K562 treated with DMSO at 1 percent for 12 hours (cell line): ENCODE data around the gene HDLBP. TPM values are rescaled to one million over a fixed set of nuclear protein-coding genes. Genes with fewer than 3 reads are reported as not detected.

Source experiments
- total RNA-seq: library from RNA; unstranded; fragments of 300-600 nt; gene quantifications from 2 replicates; pipeline ENCODE4 v1.2.3, GENCODE V29; 2022; ENCODE audit not compliant: insufficient read depth

The HDLBP gene, protein sequence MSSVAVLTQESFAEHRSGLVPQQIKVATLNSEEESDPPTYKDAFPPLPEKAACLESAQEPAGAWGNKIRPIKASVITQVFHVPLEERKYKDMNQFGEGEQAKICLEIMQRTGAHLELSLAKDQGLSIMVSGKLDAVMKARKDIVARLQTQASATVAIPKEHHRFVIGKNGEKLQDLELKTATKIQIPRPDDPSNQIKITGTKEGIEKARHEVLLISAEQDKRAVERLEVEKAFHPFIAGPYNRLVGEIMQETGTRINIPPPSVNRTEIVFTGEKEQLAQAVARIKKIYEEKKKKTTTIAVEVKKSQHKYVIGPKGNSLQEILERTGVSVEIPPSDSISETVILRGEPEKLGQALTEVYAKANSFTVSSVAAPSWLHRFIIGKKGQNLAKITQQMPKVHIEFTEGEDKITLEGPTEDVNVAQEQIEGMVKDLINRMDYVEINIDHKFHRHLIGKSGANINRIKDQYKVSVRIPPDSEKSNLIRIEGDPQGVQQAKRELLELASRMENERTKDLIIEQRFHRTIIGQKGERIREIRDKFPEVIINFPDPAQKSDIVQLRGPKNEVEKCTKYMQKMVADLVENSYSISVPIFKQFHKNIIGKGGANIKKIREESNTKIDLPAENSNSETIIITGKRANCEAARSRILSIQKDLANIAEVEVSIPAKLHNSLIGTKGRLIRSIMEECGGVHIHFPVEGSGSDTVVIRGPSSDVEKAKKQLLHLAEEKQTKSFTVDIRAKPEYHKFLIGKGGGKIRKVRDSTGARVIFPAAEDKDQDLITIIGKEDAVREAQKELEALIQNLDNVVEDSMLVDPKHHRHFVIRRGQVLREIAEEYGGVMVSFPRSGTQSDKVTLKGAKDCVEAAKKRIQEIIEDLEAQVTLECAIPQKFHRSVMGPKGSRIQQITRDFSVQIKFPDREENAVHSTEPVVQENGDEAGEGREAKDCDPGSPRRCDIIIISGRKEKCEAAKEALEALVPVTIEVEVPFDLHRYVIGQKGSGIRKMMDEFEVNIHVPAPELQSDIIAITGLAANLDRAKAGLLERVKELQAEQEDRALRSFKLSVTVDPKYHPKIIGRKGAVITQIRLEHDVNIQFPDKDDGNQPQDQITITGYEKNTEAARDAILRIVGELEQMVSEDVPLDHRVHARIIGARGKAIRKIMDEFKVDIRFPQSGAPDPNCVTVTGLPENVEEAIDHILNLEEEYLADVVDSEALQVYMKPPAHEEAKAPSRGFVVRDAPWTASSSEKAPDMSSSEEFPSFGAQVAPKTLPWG (N-terminal part only)
- 86.9 and 149 TPM in 2 replicates for total RNA-seq

DNA sequence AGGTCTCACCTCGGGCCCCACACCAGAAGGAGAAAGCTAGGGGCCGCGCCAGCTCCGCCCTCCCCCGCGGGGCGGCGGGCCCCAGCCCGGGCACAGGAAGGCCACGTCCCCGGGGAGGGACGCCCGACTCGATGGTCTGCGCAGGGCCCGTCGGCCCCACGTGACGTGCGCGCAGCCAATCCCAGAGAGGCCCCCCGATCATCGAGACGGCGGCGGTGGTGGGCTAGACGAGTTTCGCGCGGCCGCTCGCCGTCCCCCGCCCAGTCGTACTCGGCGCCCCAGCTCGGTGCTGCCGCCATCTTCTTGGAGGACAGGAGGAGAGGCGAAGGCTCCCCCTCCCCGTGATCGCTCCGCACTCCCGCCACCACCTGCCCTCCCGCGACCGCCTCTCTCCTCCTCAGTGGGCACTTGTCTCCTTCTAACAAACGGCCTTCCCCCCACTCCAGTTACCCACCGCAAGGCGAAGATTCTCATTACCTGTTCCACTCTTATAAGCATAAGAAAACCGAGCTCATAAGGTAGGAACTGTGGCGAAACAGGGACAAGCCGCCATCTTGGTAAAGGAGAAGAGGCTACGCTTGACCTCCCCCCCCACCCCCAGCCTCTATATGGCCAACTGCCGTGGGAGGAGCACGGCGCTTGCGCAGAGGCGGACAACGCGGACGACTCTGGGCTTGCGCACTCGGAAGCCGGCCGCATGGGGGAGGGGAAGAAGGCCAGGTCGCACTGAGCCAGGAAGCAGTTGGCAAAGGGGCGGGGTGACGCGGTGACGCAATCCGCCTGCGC, at the start of gene HDLBP:
TSS of gene HDLBP (minus strand) at position 580 of the 786 bp plus-strand sequence. CDS start 48,803 bp downstream, outside the sequence.

DNA sequence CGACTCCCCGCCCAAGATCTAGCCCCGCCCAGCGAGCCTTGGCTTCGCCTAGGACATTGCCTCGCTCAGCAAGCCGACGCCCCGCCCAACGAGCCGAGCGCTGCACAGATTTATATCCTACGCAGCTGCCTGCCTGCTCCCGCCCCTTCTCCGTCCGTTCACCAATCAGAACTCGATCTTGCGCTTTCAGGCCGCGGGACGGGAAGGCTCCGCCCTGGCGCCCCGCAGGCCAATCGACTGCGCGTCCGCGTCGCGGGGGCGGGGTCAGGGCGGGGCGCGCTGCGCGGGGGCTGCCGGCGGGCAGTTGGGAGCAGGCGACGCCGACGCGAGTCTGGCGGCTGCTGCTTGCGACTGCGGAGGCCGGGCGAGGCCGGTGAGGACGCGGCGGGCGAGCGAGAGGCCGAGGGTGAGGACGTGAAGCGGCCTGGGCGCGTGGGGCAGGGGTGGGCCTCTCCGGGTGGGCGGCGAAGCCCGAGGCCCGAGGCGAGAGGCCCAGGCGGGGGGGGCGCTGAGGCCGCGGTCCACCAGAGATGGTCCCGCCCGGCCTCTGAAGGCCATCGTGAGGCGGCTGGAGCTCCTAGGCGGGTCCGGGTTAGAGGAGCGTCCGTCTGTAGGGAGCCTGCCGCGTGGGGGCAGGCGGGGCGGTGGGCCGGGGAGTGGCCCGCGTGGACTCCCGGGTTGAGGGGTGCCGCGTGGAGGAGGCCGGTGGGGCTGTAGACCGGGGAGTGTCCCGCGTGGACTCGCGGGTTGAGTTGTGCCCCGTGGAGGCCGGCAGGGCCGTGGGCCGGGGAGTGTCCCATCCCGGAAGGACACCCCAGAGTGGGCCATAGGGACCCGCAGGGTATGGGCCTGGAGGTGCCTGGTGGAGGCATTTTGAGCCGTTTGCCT, 40.8 kb upstream of the HDLBP start, which contains the start of gene FARP2:
TSS of gene FARP2 (plus strand) at position 303 of the 888 bp plus-strand sequence. CDS start 16,823 bp downstream, outside the sequence.

DNA sequence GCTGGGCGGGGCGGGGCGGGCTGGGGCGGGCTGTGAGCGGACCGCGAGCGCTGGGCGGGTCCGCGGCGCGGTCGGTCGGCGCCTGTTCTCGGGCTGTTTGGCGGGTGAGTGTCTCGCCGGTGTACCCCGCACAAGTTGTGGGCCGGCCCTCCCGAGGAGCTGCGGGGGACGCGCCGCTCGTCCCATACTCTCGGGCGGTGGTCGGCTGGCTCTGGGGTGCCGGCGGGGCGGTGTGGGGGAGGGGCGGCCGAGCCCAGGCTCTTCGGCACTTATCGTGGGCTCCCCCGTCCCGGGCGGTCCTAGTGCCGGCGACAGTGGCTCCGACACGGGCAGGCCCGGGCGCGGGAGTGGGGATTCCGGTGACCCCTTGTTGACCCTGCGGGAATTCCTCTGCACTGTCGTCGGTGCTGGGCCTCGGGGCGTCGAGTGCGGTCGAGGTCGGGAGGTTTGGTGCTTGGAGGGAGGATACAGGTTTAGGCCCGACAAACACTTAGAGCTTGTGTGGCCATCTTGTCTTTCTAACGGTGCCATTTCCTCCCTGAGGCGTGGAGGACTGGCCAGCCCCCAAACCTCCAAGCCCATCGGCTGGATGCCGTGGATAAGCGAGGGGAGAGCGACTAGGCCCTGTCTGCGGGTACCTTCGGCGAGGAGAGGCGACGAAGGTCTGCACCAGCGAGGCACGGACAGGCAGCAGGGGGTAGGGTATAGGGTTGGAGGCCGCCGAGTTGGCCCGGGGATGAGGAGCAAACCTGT, 583 bp upstream of the HDLBP start, which contains the start of gene SEPTIN2:
TSS of gene SEPTIN2 (plus strand) at position 47 of the 753 bp plus-strand sequence. CDS start 8,308 bp downstream, outside the sequence.

DNA sequence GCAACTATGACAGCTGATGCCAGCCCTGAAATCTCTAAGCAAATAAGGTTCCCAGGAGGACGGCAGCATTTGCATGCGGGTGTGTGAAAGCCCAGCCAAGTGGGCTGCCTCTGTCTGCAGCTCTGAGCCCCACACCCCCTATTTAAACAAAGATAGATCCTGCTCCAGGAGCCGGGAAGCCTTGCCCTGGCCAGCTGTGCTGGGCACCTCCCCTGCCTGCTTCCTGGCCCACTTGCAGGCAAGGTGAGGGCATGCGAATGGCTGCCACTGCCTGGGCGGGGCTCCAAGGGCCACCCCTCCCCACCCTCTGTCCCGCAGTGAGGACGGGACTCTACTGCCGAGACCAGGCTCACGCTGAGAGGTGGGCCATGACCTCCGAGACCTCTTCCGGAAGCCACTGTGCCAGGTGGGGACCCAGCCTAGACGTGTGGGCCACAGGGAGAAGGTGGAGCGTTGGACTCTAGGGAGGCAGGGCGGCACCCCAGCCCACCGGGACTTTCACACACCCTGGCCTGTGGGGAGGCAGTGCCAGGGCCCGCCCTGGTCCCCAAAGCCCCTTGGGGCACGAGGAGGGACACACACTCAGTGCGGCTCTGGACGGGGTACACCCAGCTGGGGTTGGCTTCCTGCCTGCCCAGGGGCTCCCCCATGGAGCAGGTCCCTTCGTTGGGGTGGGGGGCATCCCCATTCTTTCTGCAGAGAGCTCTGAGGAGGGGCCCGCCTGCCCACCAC, 126.9 kb downstream of the HDLBP start, which contains the start of gene ANO7:
TSS of gene ANO7 (plus strand) at position 317 of the 732 bp plus-strand sequence. CDS start 1,387 bp downstream, outside the sequence.

Other genes with a start within 250 kb of the HDLBP start
- 13.1 and 18.8 TPM in 2 replicates for gene MTERF4, start 213.4 kb downstream of the HDLBP start, total RNA-seq
- gene PASK, start 166.2 kb downstream of the HDLBP start, total RNA-seq = 4.0 and 15.7 TPM in 2 replicates
- 54.1 and 92.5 TPM in 2 replicates for gene PPP1R7, start 165.2 kb downstream of the HDLBP start, total RNA-seq
- gene ANO7, start 127.0 kb downstream of the HDLBP start, total RNA-seq = 0.51 and 1.3 TPM in 2 replicates
- gene SEPTIN2, start 253 bp upstream of the HDLBP start, total RNA-seq = 37.4 and 100 TPM in 2 replicates
- 4.6 and 20.2 TPM in 2 replicates for gene FARP2, start 40.6 kb upstream of the HDLBP start, total RNA-seq
- 72.7 and 78.1 TPM in 2 replicates for gene STK25, start 192.9 kb upstream of the HDLBP start, total RNA-seq
- 2.0 and 2.1 TPM in 2 replicates for gene BOK, start 243.1 kb upstream of the HDLBP start, total RNA-seq